IMR-90 (cell line): ENCODE measurements around the gene LNX1. TPM values are rescaled to one million over a fixed set of nuclear protein-coding genes. Genes with fewer than 3 reads are reported as not detected.
A peak's percentile ranks its signal among the peaks of the same experiment; 100 is the strongest.

Source experiments
- ATAC-seq: fragments of 200-7000 bp; cut with Tn5 transposase; 2 replicates; pipeline ENCODE4 v1.9.1; 2020; ENCODE audit warnings: low read depth, mild to moderate bottlenecking, moderate library complexity
- BruUV-seq: library from RNA; stranded (reverse); fragments of 400-500 nt; replicated peaks from 2 replicates; lab custom pipeline; 2021; lab: Mats Ljungman, UMichigan
- CTCF ChIA-PET: fragments of 300-600 bp; formaldehyde crosslinking; extraction: SDS; loops from one replicate; lab custom pipeline; 2021; ENCODE audit warnings: antibody characterized with exemption; lab: Yijun Ruan, JAX
- POLR2A ChIA-PET: fragments of 300-600 bp; sonication (Branson Sonifier 250); formaldehyde crosslinking; loops from one replicate; lab custom pipeline; 2022; ENCODE audit warnings: antibody characterized with exemption; ENCODE audit not compliant: unreplicated experiment; lab: Charles Lee
- DNase-seq: peaks from one replicate; pipeline ENCODE4 v3.0.0; 2013
- H2AFZ ChIP-seq: replicated peaks from 2 replicates; pipeline ENCODE3; 2013; ENCODE audit warnings: low read length, mild to moderate bottlenecking; ENCODE audit not compliant: poor library complexity
- H2AK5ac ChIP-seq: 2 replicates; pipeline ENCODE4 v1.6.1; 2013; ENCODE audit warnings: low read depth, low read length, inconsistent platforms
- H2AK9ac ChIP-seq: replicated peaks from 2 replicates; pipeline ENCODE3; 2013; ENCODE audit warnings: mild to moderate bottlenecking, low read depth, low read length, moderate library complexity; ENCODE audit not compliant: poor library complexity
- H2BK120ac ChIP-seq: 2 replicates; pipeline ENCODE4 v1.6.1; 2013; ENCODE audit warnings: low read depth, low read length, inconsistent platforms
- H2BK15ac ChIP-seq: 3 replicates; pipeline ENCODE4 v1.6.1; 2013; ENCODE audit warnings: low read depth, low read length, inconsistent platforms
- H2BK20ac ChIP-seq: 2 replicates; pipeline ENCODE4 v1.6.1; 2013; ENCODE audit warnings: low read depth, mild to moderate bottlenecking, inconsistent platforms, low read length, moderate library complexity
- H2BK5ac ChIP-seq: 2 replicates; pipeline ENCODE4 v1.6.1; 2013; ENCODE audit warnings: mild to moderate bottlenecking, low read depth, low read length, inconsistent platforms; ENCODE audit not compliant: poor library complexity, severe bottlenecking
- H3K14ac ChIP-seq: replicated peaks from 2 replicates; pipeline ENCODE4 v1.6.1; 2013; ENCODE audit warnings: low read depth, low read length, inconsistent platforms
- H3K18ac ChIP-seq: 2 replicates; pipeline ENCODE4 v1.6.1; 2013; ENCODE audit warnings: low read depth, low read length, control low read depth
- H3K23ac ChIP-seq: 2 replicates; pipeline ENCODE4 v1.6.1; 2013; ENCODE audit warnings: low read depth, low read length, inconsistent platforms
- H3K27ac ChIP-seq: 2 replicates; pipeline ENCODE4 v1.5.1; 2013; ENCODE audit warnings: mild to moderate bottlenecking, control low read depth, low read length; ENCODE audit not compliant: insufficient read depth
- H3K27me3 ChIP-seq: 2 replicates; pipeline ENCODE4 v1.6.1; 2013; ENCODE audit warnings: low read length; ENCODE audit not compliant: control insufficient read depth, insufficient read depth
- H3K36me3 ChIP-seq: 2 replicates; pipeline ENCODE4 v1.6.1; 2013; ENCODE audit warnings: low read length, mixed read lengths; ENCODE audit not compliant: control insufficient read depth, insufficient read depth
- H3K4ac ChIP-seq: 2 replicates; pipeline ENCODE4 v1.6.1; 2013; ENCODE audit warnings: low read depth, low read length, inconsistent platforms
- H3K4me1 ChIP-seq: 2 replicates; pipeline ENCODE4 v1.6.1; 2013; ENCODE audit warnings: low read length, mixed read lengths; ENCODE audit not compliant: control insufficient read depth, insufficient read depth
- H3K4me2 ChIP-seq: 2 replicates; pipeline ENCODE4 v1.6.1; 2013; ENCODE audit warnings: low read depth, mild to moderate bottlenecking, control low read depth, low read length, moderate library complexity
- H3K4me3 ChIP-seq: 2 replicates; pipeline ENCODE4 v1.5.1; 2013; ENCODE audit warnings: low read depth, mild to moderate bottlenecking, control low read depth, low read length, moderate library complexity; ENCODE audit not compliant: insufficient read depth
- H3K56ac ChIP-seq: 2 replicates; pipeline ENCODE4 v1.6.1; 2013; ENCODE audit warnings: low read length, inconsistent platforms; ENCODE audit not compliant: insufficient read depth; ENCODE audit errors: extremely low read depth
- H3K79me1 ChIP-seq, 2 experiments: 2 replicates each; pipeline ENCODE4 v1.6.1; 2013; ENCODE audit warnings: low read length in 2 of 2, inconsistent platforms in 1 of 2, low read depth in 1 of 2
- H3K9ac ChIP-seq: 2 replicates; pipeline ENCODE4 v1.6.1; 2013; ENCODE audit warnings: low read depth, low read length, control low read depth
- H3K9me1 ChIP-seq: 2 replicates; pipeline ENCODE4 v1.6.1; 2013; ENCODE audit warnings: low read length, inconsistent platforms; ENCODE audit not compliant: insufficient read depth
- H3K9me3 ChIP-seq: 2 replicates; pipeline ENCODE4 v1.6.1; 2013; ENCODE audit warnings: low read length; ENCODE audit not compliant: control insufficient read depth, insufficient read depth
- H4K20me1 ChIP-seq: 2 replicates; pipeline ENCODE4 v1.6.1; 2013; ENCODE audit warnings: low read length, inconsistent platforms; ENCODE audit not compliant: insufficient read depth
- H4K5ac ChIP-seq: 2 replicates; pipeline ENCODE4 v1.6.1; 2013; ENCODE audit warnings: mild to moderate bottlenecking, low read depth, low read length, control low read depth
- H4K8ac ChIP-seq, 2 experiments: 2 replicates each; pipeline ENCODE4 v1.6.1; 2013; ENCODE audit warnings: low read depth in 2 of 2, low read length in 2 of 2, control low read depth in 1 of 2, inconsistent platforms in 1 of 2
- H4K91ac ChIP-seq: 2 replicates; pipeline ENCODE4 v1.6.1; 2013; ENCODE audit warnings: low read depth, low read length, inconsistent platforms; ENCODE audit not compliant: insufficient read depth
- BHLHE40 ChIP-seq: fragments of 150-350 bp; IDR thresholded peaks from 2 replicates; pipeline ENCODE4 v1.6.1; 2016; ENCODE audit warnings: mild to moderate bottlenecking, low read depth, low read length
- CEBPB ChIP-seq: IDR thresholded peaks from 2 replicates; pipeline ENCODE4 v1.6.1; 2012; ENCODE audit warnings: low read depth, low read length, improper control_type of control experiment
- CHD1 ChIP-seq: IDR thresholded peaks from 2 replicates; pipeline ENCODE4 v1.6.1; 2012; ENCODE audit warnings: low read depth, low read length, improper control_type of control experiment
- FOS ChIP-seq: fragments of 150-350 bp; IDR thresholded peaks from 2 replicates; pipeline ENCODE4 v1.6.1; 2016; ENCODE audit warnings: low read depth, low read length
- MAFK ChIP-seq: IDR thresholded peaks from 2 replicates; pipeline ENCODE4 v1.6.1; 2012; ENCODE audit warnings: low read depth, low read length, improper control_type of control experiment
- MAZ ChIP-seq: IDR thresholded peaks from 2 replicates; pipeline ENCODE4 v1.6.1; 2012; ENCODE audit warnings: low read depth, mild to moderate bottlenecking, low read length, improper control_type of control experiment, moderate library complexity, borderline replicate concordance
- MXI1 ChIP-seq: IDR thresholded peaks from 2 replicates; pipeline ENCODE4 v1.6.1; 2012; ENCODE audit warnings: low read depth, mild to moderate bottlenecking, low read length, moderate library complexity, borderline replicate concordance
- NFE2L2 ChIP-seq: fragments of 150-350 bp; IDR thresholded peaks from 2 replicates; pipeline ENCODE4 v1.6.1; 2016; ENCODE audit warnings: low read depth, mild to moderate bottlenecking, low read length
- POLR2A ChIP-seq: IDR thresholded peaks from 2 replicates; pipeline ENCODE4 v1.6.1; 2012; ENCODE audit warnings: mild to moderate bottlenecking, low read depth, low read length
- RAD21 ChIP-seq: IDR thresholded peaks from 2 replicates; pipeline ENCODE4 v1.6.1; 2012; ENCODE audit warnings: low read length, improper control_type of control experiment
- RCOR1 ChIP-seq: IDR thresholded peaks from 2 replicates; pipeline ENCODE4 v1.6.1; 2012; ENCODE audit warnings: mild to moderate bottlenecking, low read length, improper control_type of control experiment; ENCODE audit not compliant: insufficient replicate concordance
- RFX5 ChIP-seq: IDR thresholded peaks from 2 replicates; pipeline ENCODE4 v1.8.0; 2012; ENCODE audit warnings: low read depth, mild to moderate bottlenecking, low read length, moderate library complexity
- SMC3 ChIP-seq: fragments of 150-350 bp; IDR thresholded peaks from 2 replicates; pipeline ENCODE4 v1.6.1; 2016; ENCODE audit warnings: low read depth, mild to moderate bottlenecking, antibody characterized with exemption, low read length, moderate library complexity
- WGBS, 2 experiments: methylation state at CpG; one replicate each; pipeline versions ENCODE4 v1.1.5 to v1.1.7; 2013; ENCODE audit warnings: missing lambda C conversion rate in 2 of 2; ENCODE audit not compliant: insufficient read length in 1 of 2; ENCODE audit errors: extremely low coverage in 2 of 2; 5-methylcytosine and 5-hydroxymethylcytosine counted together
- dilution Hi-C: fragments of 300-500 bp; cut with HindIII; formaldehyde crosslinking; loops from one replicate; pipeline ENCODE4 v1.14.3; 2018; ENCODE audit warnings: low sequenced_read_pairs; ENCODE audit not compliant: unreplicated experiment
- in situ Hi-C: fragments of 300-500 bp; cut with MboI; formaldehyde crosslinking; loops from 3 replicates; pipeline ENCODE4 v1.14.3; 2019; ENCODE audit warnings: low sequenced_read_pairs, inconsistent platforms, mixed read lengths
- intact Hi-C: fragments of 100-400 bp; cut with micrococcal nuclease; formaldehyde crosslinking; loops from 2 replicates; pipeline ENCODE4 v1.10.0; 2022
- polyA plus RNA-seq, 3 experiments: library from polyadenylated mRNA; depleted of rRNA; stranded (reverse); fragments of >200 nt; gene quantifications; 2 replicates each; pipeline ENCODE4 v1.2.3, GENCODE V29; 2012; ENCODE audit warnings: low replicate concordance in 1 of 3
- total RNA-seq: library from RNA; depleted of rRNA; stranded (reverse); fragments of >200 nt; gene quantifications from 2 replicates; pipeline ENCODE4 v1.2.3, GENCODE V29; 2012
- TF ChIP-seq, protein P1 (sequence below): fragments of 150-350 bp; IDR thresholded peaks from 2 replicates; pipeline ENCODE4 v1.6.1; 2016; ENCODE audit warnings: low read depth, mild to moderate bottlenecking, low read length, moderate library complexity, borderline replicate concordance
- TF ChIP-seq, protein P2 (sequence below): fragments of 150-350 bp; IDR thresholded peaks from 2 replicates; pipeline ENCODE4 v1.6.1; 2017; ENCODE audit warnings: mild to moderate bottlenecking, antibody characterized with exemption, low read length, low read depth
- TF ChIP-seq, protein P3 (sequence below): conservative IDR thresholded peaks from 2 replicates; pipeline ENCODE4 v1.5.1; 2012; ENCODE audit warnings: mild to moderate bottlenecking, low read depth, low read length, improper control_type of control experiment

LNX1 gene
- total and polyA plus RNA-seq, 2 of the 4 experiments (the other 2 are of a cell fraction): 0.15 to 0.36 TPM

DNA sequence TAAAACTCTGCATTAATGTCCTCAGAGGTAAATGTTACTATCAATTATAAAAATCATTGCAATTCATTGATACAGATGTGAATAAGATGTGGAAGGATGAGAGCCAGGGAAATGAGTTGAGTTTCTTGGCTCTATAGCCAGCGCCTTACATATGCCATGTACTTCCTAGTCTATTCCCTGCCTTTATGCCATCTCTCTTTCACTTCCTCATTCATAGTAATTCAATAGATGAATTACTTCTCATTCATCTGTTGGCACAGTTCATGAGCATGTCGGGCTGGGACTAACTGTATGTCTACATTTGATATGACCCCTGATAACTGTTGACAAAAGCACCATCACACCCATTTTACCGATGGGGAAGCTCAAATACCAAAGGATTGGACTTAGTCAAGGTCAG is 55.7 kb downstream of the LNX1 start:
- Histone ChIP-seq H4K5ac (no peak overlapping the region; the same call in 1 of the 2 replicates), H2AFZ (no peak overlapping the region), H3K4me2 (no peak overlapping the region), H3K79me1 (no peaks in the 10 kb centered on the region), H2AK9ac (no peak overlapping the region), H4K91ac (no peak overlapping the region), H3K4me1 (peaks cover 20% of the 10 kb centered on the region), H3K27me3 (no peaks in the 10 kb centered on the region), H2BK120ac (peak overlapping the region; percentile 75; the same call in 1 of the 2 replicates), H2BK15ac (peak overlapping the region; percentile 28; the same call in 1 of the 3 replicates), H3K36me3 (no peaks in the 10 kb centered on the region), H3K9me3 (no peaks in the 10 kb centered on the region), H4K8ac (no peak overlapping the region; a peak in 1 of 4 replicates), H2BK20ac (peak overlapping the region; percentile 65; the same call in 1 of the 2 replicates), H4K20me1 (no peaks in the 10 kb centered on the region), H3K9me1 (peaks cover 16% of the 10 kb centered on the region), H3K4ac (peak overlapping the region; percentile 82; the same call in 1 of the 2 replicates), H3K27ac (no peak overlapping the region), H3K14ac (0 out of 2 replicates have a peak overlapping the region, but pooled peaks have one; percentile 59), H3K4me3 (no peak overlapping the region), H3K18ac (peak overlapping the region; percentile 77; the same call in 1 of the 2 replicates), H2BK5ac (no peak overlapping the region), H3K56ac (no peak overlapping the region), H2AK5ac (no peak overlapping the region), H3K9ac (no peak overlapping the region), H3K23ac (no peak overlapping the region)
- no TSS peak for BruUV-seq
- DNase-seq (no peak), ATAC-seq (no peak)
- WGBS, 2 experiments: no CpG with 5 or more reads among the region's 3 CpGs
- POLR2A ChIA-PET: no interaction called here
- dilution Hi-C loops: no loop called here
- TF ChIP-seq MAZ: no peak
- no peak for TF ChIP-seq CEBPB
- TF ChIP-seq NFE2L2: no peak
- TF ChIP-seq, protein P1, sequence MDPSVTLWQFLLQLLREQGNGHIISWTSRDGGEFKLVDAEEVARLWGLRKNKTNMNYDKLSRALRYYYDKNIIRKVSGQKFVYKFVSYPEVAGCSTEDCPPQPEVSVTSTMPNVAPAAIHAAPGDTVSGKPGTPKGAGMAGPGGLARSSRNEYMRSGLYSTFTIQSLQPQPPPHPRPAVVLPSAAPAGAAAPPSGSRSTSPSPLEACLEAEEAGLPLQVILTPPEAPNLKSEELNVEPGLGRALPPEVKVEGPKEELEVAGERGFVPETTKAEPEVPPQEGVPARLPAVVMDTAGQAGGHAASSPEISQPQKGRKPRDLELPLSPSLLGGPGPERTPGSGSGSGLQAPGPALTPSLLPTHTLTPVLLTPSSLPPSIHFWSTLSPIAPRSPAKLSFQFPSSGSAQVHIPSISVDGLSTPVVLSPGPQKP: no peak
- no peak for TF ChIP-seq RFX5
- no peak for TF ChIP-seq RCOR1
- TF ChIP-seq, protein P2, sequence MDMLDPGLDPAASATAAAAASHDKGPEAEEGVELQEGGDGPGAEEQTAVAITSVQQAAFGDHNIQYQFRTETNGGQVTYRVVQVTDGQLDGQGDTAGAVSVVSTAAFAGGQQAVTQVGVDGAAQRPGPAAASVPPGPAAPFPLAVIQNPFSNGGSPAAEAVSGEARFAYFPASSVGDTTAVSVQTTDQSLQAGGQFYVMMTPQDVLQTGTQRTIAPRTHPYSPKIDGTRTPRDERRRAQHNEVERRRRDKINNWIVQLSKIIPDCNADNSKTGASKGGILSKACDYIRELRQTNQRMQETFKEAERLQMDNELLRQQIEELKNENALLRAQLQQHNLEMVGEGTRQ: no peak
- no peak for TF ChIP-seq BHLHE40
- TF ChIP-seq SMC3: no peak
- no peak for TF ChIP-seq MAFK
- TF ChIP-seq CHD1: no peak
- no peak for TF ChIP-seq RAD21
- no peak for TF ChIP-seq MXI1
- TF ChIP-seq POLR2A: no peak
- TF ChIP-seq FOS: no peak
- TF ChIP-seq, protein P3, sequence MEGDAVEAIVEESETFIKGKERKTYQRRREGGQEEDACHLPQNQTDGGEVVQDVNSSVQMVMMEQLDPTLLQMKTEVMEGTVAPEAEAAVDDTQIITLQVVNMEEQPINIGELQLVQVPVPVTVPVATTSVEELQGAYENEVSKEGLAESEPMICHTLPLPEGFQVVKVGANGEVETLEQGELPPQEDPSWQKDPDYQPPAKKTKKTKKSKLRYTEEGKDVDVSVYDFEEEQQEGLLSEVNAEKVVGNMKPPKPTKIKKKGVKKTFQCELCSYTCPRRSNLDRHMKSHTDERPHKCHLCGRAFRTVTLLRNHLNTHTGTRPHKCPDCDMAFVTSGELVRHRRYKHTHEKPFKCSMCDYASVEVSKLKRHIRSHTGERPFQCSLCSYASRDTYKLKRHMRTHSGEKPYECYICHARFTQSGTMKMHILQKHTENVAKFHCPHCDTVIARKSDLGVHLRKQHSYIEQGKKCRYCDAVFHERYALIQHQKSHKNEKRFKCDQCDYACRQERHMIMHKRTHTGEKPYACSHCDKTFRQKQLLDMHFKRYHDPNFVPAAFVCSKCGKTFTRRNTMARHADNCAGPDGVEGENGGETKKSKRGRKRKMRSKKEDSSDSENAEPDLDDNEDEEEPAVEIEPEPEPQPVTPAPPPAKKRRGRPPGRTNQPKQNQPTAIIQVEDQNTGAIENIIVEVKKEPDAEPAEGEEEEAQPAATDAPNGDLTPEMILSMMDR: no peak
- CTCF ChIA-PET: no interaction called here
- intact Hi-C loops: no loop called here
- in situ Hi-C loops: no loop called here
